HepG2 (cell line): ENCODE data around the gene CAVIN2. TPM values are rescaled to one million over a fixed set of nuclear protein-coding genes. Genes with fewer than 3 reads are reported as not detected.

Experiments used
- AGO1 ChIP-seq: fragments of 200-400 bp; formaldehyde crosslinking; IDR thresholded peaks from 2 replicates; pipeline ENCODE4 v1.6.1; 2017; ENCODE audit warnings: mild to moderate bottlenecking, low read depth, low read length, moderate library complexity; ENCODE audit not compliant: poor library complexity, severe bottlenecking
- AGO2 ChIP-seq: fragments of 200-400 bp; formaldehyde crosslinking; optimal IDR thresholded peaks from 2 replicates; pipeline ENCODE3; 2017; ENCODE audit warnings: mild to moderate bottlenecking, low read depth, low read length, moderate library complexity
- AKAP8 ChIP-seq: sonication (generic); formaldehyde crosslinking; IDR thresholded peaks from 2 replicates; pipeline ENCODE4 v1.5.1; 2020; ENCODE audit warnings: mild to moderate bottlenecking, missing genetic modification reagents
- ELF1 ChIP-seq: sonication (generic); formaldehyde crosslinking; IDR thresholded peaks from 2 replicates; pipeline ENCODE4 v1.4.0; 2020; ENCODE audit warnings: missing genetic modification reagents
- EP300 ChIP-seq, 3 experiments: sonication (generic) in 1 of 3; formaldehyde crosslinking in 1 of 3; IDR thresholded peaks; 2 replicates each; pipeline versions ENCODE4 v1.5.1 to v1.6.1; 2011 to 2020; ENCODE audit warnings: low read depth in 2 of 3, low read length in 2 of 3, borderline replicate concordance in 1 of 3, improper control_type of control experiment in 1 of 3, mild to moderate bottlenecking in 1 of 3, missing genetic modification reagents in 1 of 3, moderate library complexity in 1 of 3
- ERF ChIP-seq: IDR thresholded peaks from 2 replicates; pipeline ENCODE4 v1.6.1; 2018; ENCODE audit warnings: missing biosample characterization, missing genetic modification reagents
- GZF1 ChIP-seq: sonication (generic); formaldehyde crosslinking; IDR thresholded peaks from 2 replicates; pipeline ENCODE4 v1.5.1; 2020; ENCODE audit warnings: mild to moderate bottlenecking, missing genetic modification reagents
- JARID2 ChIP-seq: sonication (generic); formaldehyde crosslinking; IDR thresholded peaks from 2 replicates; pipeline ENCODE4 v1.8.1; 2023; ENCODE audit warnings: missing genetic modification reagents, inconsistent platforms; ENCODE audit not compliant: insufficient replicate concordance
- SOX13 ChIP-seq, 3 experiments: fragments of 450-650 bp in 1 of 3; sonication (generic) in 1 of 3; formaldehyde crosslinking in 1 of 3; IDR thresholded peaks in 2 of 3; conservative IDR thresholded peaks in 1 of 3; 2 replicates each; pipeline versions ENCODE4 v1.5.0 to v1.6.1; 2016 to 2020; ENCODE audit warnings: antibody characterized with exemption in 1 of 3, mild to moderate bottlenecking in 1 of 3, missing compliant biosample characterization in 1 of 3, missing genetic modification reagents in 1 of 3, moderate library complexity in 1 of 3
- STAT5B ChIP-seq: sonication (generic); formaldehyde crosslinking; IDR thresholded peaks from 2 replicates; pipeline ENCODE4 v1.4.0; 2020; ENCODE audit warnings: missing genetic modification reagents
- TCF12 ChIP-seq, 2 experiments: fragments of 450-650 bp in 1 of 2; sonication (generic) in 1 of 2; formaldehyde crosslinking in 1 of 2; IDR thresholded peaks; 2 replicates each; pipeline versions ENCODE4 v1.6.1 to v1.8.0; 2017 to 2022; ENCODE audit warnings: antibody characterized with exemption in 1 of 2, mild to moderate bottlenecking in 1 of 2, missing genetic modification reagents in 1 of 2, moderate library complexity in 1 of 2
- TCF7 ChIP-seq: sonication (generic); IDR thresholded peaks from 2 replicates; pipeline ENCODE4 v1.6.1; 2016; ENCODE audit warnings: antibody characterized with exemption, low read depth
- ZBTB38 ChIP-seq: sonication (generic); formaldehyde crosslinking; IDR thresholded peaks from 2 replicates; pipeline ENCODE4 v1.5.1; 2020; ENCODE audit warnings: mild to moderate bottlenecking, missing genetic modification reagents
- ZMYM4 ChIP-seq: sonication (generic); formaldehyde crosslinking; IDR thresholded peaks from 2 replicates; pipeline ENCODE4 v1.8.1; 2023; ENCODE audit warnings: mild to moderate bottlenecking, missing genetic modification reagents
- ZNF343 ChIP-seq: sonication (generic); formaldehyde crosslinking; IDR thresholded peaks from 2 replicates; pipeline ENCODE4 v1.4.0; 2020; ENCODE audit warnings: mild to moderate bottlenecking, missing genetic modification reagents
- ZNF546 ChIP-seq: sonication (generic); formaldehyde crosslinking; conservative IDR thresholded peaks from 2 replicates; pipeline ENCODE4 v1.8.1; 2023; ENCODE audit warnings: mild to moderate bottlenecking, missing genetic modification reagents
- ZNF556 ChIP-seq: sonication (generic); formaldehyde crosslinking; IDR thresholded peaks from 2 replicates; pipeline ENCODE4 v1.4.0; 2020; ENCODE audit warnings: mild to moderate bottlenecking, missing genetic modification reagents, borderline replicate concordance
- ZNF660 ChIP-seq: sonication (generic); formaldehyde crosslinking; IDR thresholded peaks from 2 replicates; pipeline ENCODE4 v1.5.1; 2020; ENCODE audit warnings: mild to moderate bottlenecking, low read depth, missing genetic modification reagents, borderline replicate concordance
- ZNF709 ChIP-seq: sonication (generic); formaldehyde crosslinking; IDR thresholded peaks from 2 replicates; pipeline ENCODE4 v1.5.0; 2020; ENCODE audit warnings: mild to moderate bottlenecking, missing genetic modification reagents
- ZNF75D ChIP-seq: sonication (generic); formaldehyde crosslinking; IDR thresholded peaks from 2 replicates; pipeline ENCODE4 v1.8.1; 2023; ENCODE audit warnings: missing genetic modification reagents, mild to moderate bottlenecking, borderline replicate concordance
- ZNF776 ChIP-seq: sonication (generic); formaldehyde crosslinking; IDR thresholded peaks from 2 replicates; pipeline ENCODE4 v1.4.0; 2020; ENCODE audit warnings: mild to moderate bottlenecking, missing genetic modification reagents
- polyA plus RNA-seq, 8 experiments: library from polyadenylated mRNA; depleted of rRNA in 3 of 8; stranded (reverse) in 7 of 8; unstranded in 1 of 8; fragments of >200 nt; fragmentation: Illumina TruSeq in 4 of 8; extraction: Trizol in 4 of 8; gene quantifications; 2 replicates each; pipeline versions ENCODE4 v1.2.1 to v1.2.3, GENCODE V29; 2011 to 2016; ENCODE audit warnings: low read depth in 4 of 8, missing spikeins in 1 of 8, mixed read lengths in 1 of 8; ENCODE audit not compliant: insufficient read depth in 1 of 8
- total RNA-seq, 5 experiments: library from RNA; depleted of rRNA; stranded (reverse); fragments of >200 nt; fragmentation: Illumina TruSeq; extraction: Trizol; gene quantifications; 2 replicates each; pipeline ENCODE4 v1.2.3, GENCODE V29; 2016; ENCODE audit warnings: low read depth in 1 of 5
- TF ChIP-seq, protein P1 (sequence below): sonication (generic); formaldehyde crosslinking; IDR thresholded peaks from 2 replicates; pipeline ENCODE4 v1.4.0; 2020; ENCODE audit warnings: missing genetic modification reagents, borderline replicate concordance
- TF ChIP-seq, protein P2 (sequence below): sonication (generic); formaldehyde crosslinking; IDR thresholded peaks from 2 replicates; pipeline ENCODE4 v1.4.0; 2020; ENCODE audit warnings: missing genetic modification reagents
- TF ChIP-seq, protein P3 (sequence below): IDR thresholded peaks from 2 replicates; pipeline ENCODE4 v1.6.1; 2012; ENCODE audit warnings: inconsistent platforms

CAVIN2 gene
- total and polyA plus RNA-seq, 2 of the 13 experiments (the other 11 are each of a cell fraction or from before 2014, with no cell fraction given): 7.6 to 38.8 TPM

DNA sequence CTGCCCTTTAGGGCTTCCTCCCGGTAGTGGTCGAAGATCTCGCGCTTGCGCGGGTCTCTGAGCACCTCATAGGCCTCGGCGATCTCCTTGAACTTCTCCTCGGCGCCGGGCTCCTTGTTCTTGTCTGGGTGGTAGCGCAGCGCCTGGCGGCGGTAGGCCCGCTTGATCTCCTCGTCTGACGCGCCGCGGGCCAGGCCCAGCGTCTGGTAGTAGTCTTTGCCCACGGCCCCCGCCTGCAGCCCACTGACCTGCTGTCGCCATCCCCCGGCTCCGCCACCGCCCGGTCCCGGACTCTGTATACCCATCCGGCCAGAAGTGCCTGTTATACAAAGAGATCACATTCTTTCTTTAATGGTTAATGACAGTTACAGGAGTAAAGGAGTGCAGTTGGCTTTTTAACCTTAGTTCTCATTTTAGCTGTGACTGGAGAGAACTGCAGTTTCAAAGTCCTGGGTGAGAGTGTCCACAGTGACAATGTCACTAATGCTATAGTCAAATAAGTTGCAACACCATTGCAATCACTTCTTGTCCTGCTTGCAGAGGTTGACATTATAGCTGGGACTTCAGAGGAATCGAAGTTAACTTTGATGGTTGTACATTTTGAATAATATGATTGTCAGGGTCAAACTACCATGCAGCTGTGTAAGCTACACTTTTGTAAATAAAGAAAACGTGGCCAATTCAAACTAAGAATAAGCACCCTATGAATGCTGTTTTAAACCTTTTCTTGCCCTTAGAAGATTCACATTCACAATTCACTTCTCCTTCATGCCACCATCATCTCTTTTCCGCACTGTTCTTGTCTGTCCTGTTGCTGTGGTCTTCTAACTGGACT is 35.3 kb upstream of the CAVIN2 start (continued):
- TF ChIP-seq AGO1: no peak
- no peak for TF ChIP-seq ZNF660 (CRISPR knock-in tag)
- 0 out of 2 replicates have a peak, but pooled peaks have one; percentile 34 for TF ChIP-seq STAT5B (CRISPR knock-in tag)
- peak; percentile 35; the same call in 1 of the 2 replicates for TF ChIP-seq GZF1
- peak; percentile 93 for TF ChIP-seq ZMYM4 (CRISPR knock-in tag)
- no peak for TF ChIP-seq ZNF776 (CRISPR knock-in tag)
- TF ChIP-seq, protein P1, sequence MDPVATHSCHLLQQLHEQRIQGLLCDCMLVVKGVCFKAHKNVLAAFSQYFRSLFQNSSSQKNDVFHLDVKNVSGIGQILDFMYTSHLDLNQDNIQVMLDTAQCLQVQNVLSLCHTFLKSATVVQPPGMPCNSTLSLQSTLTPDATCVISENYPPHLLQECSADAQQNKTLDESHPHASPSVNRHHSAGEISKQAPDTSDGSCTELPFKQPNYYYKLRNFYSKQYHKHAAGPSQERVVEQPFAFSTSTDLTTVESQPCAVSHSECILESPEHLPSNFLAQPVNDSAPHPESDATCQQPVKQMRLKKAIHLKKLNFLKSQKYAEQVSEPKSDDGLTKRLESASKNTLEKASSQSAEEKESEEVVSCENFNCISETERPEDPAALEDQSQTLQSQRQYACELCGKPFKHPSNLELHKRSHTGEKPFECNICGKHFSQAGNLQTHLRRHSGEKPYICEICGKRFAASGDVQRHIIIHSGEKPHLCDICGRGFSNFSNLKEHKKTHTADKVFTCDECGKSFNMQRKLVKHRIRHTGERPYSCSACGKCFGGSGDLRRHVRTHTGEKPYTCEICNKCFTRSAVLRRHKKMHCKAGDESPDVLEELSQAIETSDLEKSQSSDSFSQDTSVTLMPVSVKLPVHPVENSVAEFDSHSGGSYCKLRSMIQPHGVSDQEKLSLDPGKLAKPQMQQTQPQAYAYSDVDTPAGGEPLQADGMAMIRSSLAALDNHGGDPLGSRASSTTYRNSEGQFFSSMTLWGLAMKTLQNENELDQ (CRISPR knock-in tag): no peak
- 0 out of 2 replicates have a peak, but pooled peaks have one; percentile 26 for TF ChIP-seq ZNF709 (CRISPR knock-in tag)
- TF ChIP-seq ZNF546 (CRISPR knock-in tag): no peak
- TF ChIP-seq EP300 (IDR thresholded peaks at IDR 0.05; ENCODE audit: low read depth in 2 of 2, low read length in 2 of 2): peak; percentile 60 to 92; a peak in 3 of 4 replicates
- peak; percentile 73; the same call in 1 of the 2 replicates for TF ChIP-seq EP300 (CRISPR knock-in tag; IDR thresholded peaks at IDR 0.05; ENCODE audit: borderline replicate concordance)
- TF ChIP-seq AGO2: no peak
- peak; percentile 56; the same call in 1 of the 2 replicates for TF ChIP-seq ZNF556 (CRISPR knock-in tag)
- TF ChIP-seq AKAP8: 0 out of 2 replicates have a peak, but pooled peaks have one; percentile 53
- TF ChIP-seq, protein P2, sequence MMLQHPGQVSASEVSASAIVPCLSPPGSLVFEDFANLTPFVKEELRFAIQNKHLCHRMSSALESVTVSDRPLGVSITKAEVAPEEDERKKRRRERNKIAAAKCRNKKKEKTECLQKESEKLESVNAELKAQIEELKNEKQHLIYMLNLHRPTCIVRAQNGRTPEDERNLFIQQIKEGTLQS (CRISPR knock-in tag): no peak
- peak; percentile 82; the same call in 1 of the 2 replicates for TF ChIP-seq SOX13 (IDR thresholded peaks at IDR 0.05)
- peak in 1 of 2 experiments; percentile 95; a peak in 2 of 4 replicates for TF ChIP-seq SOX13 (CRISPR knock-in tag; conservative IDR thresholded peaks at IDR 0.05 in 1 of 2, IDR thresholded peaks at IDR 0.05 in 1 of 2)
- TF ChIP-seq ZNF343 (CRISPR knock-in tag): no peak
- TF ChIP-seq ZNF75D: no peak
- TF ChIP-seq, protein P3, sequence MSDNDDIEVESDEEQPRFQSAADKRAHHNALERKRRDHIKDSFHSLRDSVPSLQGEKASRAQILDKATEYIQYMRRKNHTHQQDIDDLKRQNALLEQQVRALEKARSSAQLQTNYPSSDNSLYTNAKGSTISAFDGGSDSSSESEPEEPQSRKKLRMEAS: peak; percentile 41
- TF ChIP-seq ZBTB38 (CRISPR knock-in tag): peak; percentile 88; the same call in 1 of the 2 replicates
- no peak for TF ChIP-seq TCF12 (IDR thresholded peaks at IDR 0.05)
- TF ChIP-seq TCF12 (CRISPR knock-in tag; IDR thresholded peaks at IDR 0.05): peak; percentile 98
- TF ChIP-seq ELF1 (CRISPR knock-in tag): peak; percentile 41; the same call in 1 of the 2 replicates
- no peak for TF ChIP-seq JARID2
- peak; percentile 98 for TF ChIP-seq TCF7
- no peak for TF ChIP-seq ERF (CRISPR knock-in tag)
